GM18873 (cell line): Measurements from ENCODE around the gene CES2.

ENCODE experiments used
- ATAC-seq: cut with Tn5 transposase; IDR thresholded peaks from one replicate; pipeline ENCODE4 v1.9.1; 2021; ENCODE audit warnings: mild to moderate bottlenecking, moderate library complexity, moderate number of reproducible peaks; ENCODE audit not compliant: unreplicated experiment, low FRiP score

Gene CES2

GRCh38 chr16:66901626-66902025, 33.7 kb upstream of the CES2 start:
- ATAC-seq: no peak

- no peak for ATAC-seq
Measured at GRCh38 chr16:66902648-66903543, 32.4 kb upstream of the CES2 start.

GRCh38 chr16:66903544-66904427, 31.5 kb upstream of the CES2 start:
- no peak for ATAC-seq

GRCh38 chr16:66904428-66904845, 30.9 kb upstream of the CES2 start:
- no peak for ATAC-seq

- no peak for ATAC-seq
Measured at GRCh38 chr16:66904846-66905632, 30.3 kb upstream of the CES2 start.

GRCh38 chr16:66905633-66906539, 29.4 kb upstream of the CES2 start:
- ATAC-seq: no peak

DNA sequence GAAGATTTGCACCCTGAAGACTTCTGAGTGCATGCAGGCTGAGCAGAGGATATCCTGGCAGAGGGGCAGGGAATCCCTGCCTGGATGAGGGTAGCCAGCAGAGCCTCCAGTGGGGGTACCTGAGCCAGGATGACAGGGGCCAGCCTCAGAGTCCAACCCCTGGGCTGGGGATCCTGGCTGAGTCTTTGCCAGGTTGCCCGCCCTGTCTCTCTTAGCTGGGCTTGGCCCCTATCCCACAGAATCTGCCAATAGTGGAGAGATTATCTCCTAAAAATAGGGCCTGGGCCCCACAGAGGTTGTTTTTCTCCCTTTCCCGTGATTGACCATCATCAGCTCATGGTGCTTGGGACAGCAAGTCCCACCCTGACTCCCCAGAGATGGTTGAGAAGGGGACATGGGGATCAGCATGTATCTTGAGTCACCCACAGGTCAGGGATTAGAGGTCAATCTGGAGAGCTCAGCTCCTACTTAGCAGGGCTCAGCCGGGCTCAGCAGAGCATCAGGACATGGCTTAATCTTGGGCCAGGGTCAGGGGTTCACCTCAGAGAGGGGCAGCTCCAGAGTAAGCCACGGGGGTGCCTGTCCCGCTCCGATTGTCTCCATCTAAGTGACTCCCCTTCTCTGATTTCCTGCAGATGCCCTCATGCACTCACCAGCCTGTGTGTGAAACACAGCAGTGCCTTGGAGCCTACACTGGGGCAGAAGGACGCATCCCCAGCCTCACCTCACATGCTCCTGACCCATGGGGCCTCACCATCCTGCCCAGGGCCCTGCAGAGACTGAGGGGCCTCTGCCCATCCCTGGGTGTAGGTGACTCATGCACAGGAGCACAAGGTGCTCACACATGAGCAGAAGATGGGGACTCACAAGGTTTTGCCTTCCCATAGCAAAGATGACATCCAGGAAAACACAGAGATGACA, 28.1 kb upstream of the CES2 start:
- ATAC-seq: no peak

GRCh38 chr16:66908116-66908515, 27.2 kb upstream of the CES2 start:
- ATAC-seq: no peak

GRCh38 chr16:66908762-66909559, 26.4 kb upstream of the CES2 start:
- no peak for ATAC-seq

DNA sequence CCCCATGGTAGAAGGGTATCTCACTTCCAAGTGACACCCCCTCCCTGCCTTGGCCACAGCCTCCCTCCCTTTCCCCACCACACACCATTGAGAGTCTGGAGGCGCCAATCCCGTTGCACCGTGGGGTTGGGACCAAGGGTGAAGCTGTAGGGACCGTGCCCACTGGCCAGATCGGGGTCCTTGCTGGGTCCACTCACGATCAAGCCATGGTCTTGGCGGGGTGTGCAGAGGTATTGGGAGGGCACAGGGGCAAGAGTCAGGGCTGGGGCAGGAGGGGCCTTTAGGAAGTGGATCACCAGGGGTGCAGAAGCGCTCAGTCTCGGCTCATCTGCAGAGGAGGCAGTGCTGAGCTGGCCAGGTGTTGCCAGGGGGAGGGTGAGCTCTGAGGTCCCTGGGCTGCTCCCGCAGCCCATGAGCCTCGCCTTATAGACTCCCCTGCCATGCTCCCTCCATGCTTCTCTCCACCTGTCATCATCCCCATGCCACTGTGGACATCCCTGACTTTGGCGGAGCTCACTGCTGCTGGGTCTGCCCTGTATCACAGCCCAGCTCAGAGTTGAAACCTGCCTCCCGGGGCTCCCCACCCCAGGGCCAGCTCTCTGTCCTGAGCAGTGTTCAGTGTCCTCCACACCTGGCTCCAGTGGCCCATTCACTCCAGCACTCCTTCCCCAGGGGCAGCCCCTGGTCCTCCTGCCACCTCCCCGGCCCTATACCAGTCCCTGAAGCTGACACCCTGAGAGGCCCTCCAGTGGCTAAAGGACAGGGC, 25.0 kb upstream of the CES2 start:
- no peak for ATAC-seq

DNA sequence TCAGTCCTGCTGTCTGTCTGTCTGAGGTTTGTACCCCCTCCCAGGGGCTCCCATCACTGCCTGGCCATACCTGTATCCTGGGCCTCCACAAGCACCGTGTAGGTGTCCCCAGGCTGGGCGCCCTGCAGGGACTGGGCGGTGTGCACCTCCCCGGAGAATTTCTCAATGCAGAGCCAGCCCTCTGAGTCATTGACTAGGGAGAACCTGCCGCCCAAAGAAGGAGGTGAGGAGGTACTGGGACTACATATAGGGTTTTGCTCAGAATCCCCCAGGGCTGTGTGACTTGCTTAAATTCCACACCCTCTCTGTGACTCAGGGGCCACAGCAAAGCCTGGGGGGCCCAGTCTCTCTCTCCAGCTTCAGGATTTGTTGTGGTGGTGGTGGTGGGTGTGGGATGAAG, 24.2 kb upstream of the CES2 start:
- no peak for ATAC-seq

GRCh38 chr16:66911801-66912200, 23.5 kb upstream of the CES2 start:
- ATAC-seq: no peak

DNA sequence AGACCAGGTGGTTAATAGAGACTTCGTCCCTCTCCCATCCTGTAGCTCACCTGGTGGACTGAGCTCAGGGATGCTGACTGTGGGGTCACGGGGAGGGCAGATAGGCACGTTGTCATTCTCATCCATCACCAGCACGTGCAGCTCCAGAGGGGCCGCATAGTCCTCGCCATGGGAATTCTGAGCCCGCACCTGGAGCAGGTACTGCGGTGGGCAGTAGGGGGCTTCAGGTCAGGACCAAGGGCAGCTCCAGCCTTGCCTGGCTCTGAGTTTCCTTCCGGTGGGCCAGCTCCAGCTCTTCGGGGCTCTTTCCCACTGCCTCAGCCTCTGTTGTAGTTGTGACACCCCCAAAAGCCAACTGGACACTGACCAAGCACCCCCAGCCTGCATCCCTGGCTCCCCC, 22.2 kb upstream of the CES2 start:
- no peak for ATAC-seq

GRCh38 chr16:66913711-66914110, 21.6 kb upstream of the CES2 start:
- ATAC-seq: no peak

DNA sequence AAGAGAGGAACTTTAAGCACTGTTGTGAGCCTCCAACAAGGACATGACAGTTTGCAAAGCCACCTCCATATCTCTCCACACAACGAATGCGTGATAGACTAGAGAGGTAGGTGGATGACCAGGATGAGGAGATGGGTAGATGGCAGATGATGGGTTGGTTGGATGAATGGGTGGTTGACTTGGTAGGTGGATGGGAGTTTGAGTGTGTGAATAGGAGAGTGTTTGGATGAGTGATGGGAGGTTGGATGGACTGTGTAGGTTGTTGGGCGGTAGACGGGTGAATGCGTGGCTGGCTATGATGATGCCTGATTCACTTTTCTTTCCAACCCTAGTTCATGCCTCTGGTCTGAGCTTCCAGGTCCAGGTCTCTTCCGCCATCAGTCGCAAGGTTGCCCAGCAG, 20.8 kb upstream of the CES2 start:
- ATAC-seq: no peak

GRCh38 chr16:66915041-66915440, 20.3 kb upstream of the CES2 start:
- no peak for ATAC-seq

GRCh38 chr16:66916518-66916917, 18.8 kb upstream of the CES2 start:
- ATAC-seq: no peak
